22Rv1 (cell line): ENCODE data around the gene RNF213.
"Not testable (repeated sequence)": the region's sequence is repeated elsewhere in the genome, so short reads cannot be mapped to it uniquely, and the experiment has no call there.

Source experiments
- ZFX ChIP-seq: fragments of 450-650 bp; IDR thresholded peaks from 2 replicates; pipeline ENCODE4 v1.6.1; 2017; ENCODE audit warnings: antibody characterized with exemption, borderline replicate concordance
- TF ChIP-seq, protein P1 (sequence below): fragments of 450-650 bp; IDR thresholded peaks from 2 replicates; pipeline ENCODE4 v1.5.1; 2017; ENCODE audit warnings: mild to moderate bottlenecking

DNA sequence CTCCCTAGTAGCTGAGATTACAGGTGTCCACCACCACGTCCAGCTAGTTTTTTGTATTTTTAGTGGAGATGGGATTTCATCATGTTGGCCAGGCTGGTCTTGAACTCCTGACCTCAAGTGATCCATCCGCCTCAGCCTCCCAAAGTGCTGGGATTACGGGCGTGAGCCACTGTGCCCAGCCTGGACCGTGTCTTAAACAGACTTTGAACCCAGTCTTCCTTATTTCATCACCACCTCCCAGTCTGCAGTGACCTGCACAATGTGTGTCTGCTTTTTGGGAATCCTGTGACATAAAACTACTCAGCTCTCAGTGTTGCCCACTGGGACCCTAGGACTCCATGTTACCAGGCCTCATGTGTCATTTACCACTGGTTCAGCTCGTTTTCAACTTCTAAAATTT is 70.3 kb downstream of the RNF213 start:
- TF ChIP-seq, protein P1, sequence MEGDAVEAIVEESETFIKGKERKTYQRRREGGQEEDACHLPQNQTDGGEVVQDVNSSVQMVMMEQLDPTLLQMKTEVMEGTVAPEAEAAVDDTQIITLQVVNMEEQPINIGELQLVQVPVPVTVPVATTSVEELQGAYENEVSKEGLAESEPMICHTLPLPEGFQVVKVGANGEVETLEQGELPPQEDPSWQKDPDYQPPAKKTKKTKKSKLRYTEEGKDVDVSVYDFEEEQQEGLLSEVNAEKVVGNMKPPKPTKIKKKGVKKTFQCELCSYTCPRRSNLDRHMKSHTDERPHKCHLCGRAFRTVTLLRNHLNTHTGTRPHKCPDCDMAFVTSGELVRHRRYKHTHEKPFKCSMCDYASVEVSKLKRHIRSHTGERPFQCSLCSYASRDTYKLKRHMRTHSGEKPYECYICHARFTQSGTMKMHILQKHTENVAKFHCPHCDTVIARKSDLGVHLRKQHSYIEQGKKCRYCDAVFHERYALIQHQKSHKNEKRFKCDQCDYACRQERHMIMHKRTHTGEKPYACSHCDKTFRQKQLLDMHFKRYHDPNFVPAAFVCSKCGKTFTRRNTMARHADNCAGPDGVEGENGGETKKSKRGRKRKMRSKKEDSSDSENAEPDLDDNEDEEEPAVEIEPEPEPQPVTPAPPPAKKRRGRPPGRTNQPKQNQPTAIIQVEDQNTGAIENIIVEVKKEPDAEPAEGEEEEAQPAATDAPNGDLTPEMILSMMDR: not testable (repeated sequence)
- not testable (repeated sequence) for TF ChIP-seq ZFX
